Activated CD4-positive, CD25-positive, alpha-beta regulatory T cell treated with anti-CD3 and anti-CD28 coated beads, Interleukin-2, amount 50 U/mL, for 16 hours (primary cell): ENCODE results near the gene SYNJ2.

ENCODE experiments used
- DNase-seq: peaks from one replicate; pipeline ENCODE4 v3.0.0-alpha.2; 2020; ENCODE audit warnings: low read depth, low spot score

SYNJ2 gene

DNA sequence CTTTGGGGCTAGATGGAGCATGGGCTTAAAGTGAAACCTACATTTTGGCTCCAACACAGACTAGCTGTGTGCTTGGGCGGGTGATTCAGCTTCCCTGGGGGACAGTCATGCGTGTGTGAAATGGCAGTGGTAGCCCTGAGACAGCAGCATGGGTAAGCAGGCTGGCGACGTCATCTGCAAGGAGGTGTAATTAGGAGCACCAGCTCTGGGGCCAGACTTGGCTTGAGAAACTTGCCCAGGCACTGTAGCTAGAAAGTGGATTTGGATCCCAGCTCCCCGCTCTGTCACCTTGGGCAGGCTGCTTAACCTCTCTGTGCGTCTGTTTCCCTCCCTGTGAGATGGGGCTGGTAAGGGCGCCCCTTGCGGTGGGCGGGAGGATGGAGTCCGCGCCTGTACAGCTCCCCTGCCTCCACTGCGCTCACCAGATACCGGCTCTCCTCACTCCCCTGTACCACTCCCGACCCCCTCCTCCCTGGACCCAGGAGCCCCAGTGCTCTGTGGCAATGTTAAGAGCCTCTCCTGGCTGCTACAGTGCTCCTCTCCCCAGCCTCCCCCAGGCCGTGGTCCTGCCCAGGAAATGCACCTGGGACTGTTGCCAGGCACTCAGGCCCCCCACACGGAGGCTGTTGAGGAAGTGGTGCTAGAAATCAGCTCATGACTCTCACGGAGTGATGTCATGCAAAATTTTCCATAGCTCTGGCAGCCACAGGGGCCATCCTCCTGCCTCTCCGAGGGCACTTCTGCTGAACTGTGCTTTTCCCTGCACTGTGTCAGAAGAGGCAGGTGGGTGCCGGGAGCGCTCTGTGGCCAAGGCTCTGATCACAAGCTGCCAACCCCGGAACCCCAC is 44.6 kb downstream of the SYNJ2 start:
- DNase-seq = peak; percentile 56

DNA sequence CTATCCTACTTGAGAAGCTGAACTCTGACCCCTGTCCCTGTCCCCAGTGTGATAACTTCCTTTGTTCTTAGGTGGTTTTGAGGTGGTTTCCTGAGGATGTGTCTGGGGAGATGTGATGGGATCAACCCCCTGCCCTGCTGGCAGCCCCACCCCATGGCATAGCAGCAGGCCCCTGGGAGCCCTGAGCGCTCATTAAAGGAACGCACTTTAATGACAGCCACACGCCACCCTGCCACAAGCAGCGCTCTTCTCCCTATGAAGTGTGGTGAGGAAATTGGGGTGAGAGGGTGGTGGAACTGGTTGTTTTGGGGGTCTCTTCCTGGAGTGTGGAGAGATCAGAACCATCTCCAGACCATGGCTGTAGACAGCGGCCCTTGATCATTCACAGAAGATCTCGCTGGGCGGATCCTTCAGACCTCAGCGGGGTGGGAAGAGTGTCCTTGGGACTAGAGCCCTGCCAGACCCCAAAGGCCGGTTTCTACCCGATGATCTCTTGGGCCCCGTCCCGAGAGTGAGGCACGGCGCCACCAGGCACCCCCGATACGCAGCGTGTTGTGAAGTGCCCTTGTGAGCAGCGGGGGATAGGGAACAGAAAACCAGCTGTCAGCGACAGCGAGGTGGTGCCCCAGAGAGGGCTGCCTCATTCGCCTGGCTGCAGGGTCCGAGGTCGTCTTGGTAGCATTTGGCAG is 45.4 kb downstream of the SYNJ2 start:
- no peak for DNase-seq

- no peak for DNase-seq
These were observed 46.1 kb downstream of the SYNJ2 start for GRCh38 chr6:158027590-158028285.

DNA sequence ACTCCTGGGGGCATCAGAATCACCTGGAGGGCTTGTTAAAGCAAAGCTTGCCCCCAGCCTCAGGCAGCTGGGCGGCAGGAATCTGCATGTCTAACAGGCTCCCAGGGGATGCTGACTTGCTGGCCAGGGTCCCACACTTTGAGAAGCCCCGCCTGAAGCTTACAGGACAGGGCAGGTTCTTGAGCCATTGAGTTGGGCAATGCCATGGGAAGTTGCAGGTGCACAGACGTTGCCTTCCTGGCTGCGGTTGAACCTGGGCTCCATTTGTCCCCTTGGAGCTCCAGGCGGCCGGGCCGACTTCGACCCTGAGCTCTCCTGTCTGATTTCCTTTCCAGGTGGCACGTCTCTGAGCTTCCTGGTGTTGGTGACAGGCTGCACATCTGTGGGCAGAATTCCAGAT is 46.8 kb downstream of the SYNJ2 start:
- no peak for DNase-seq

GRCh38 chr6:158028876-158029275 is 47.2 kb downstream of the SYNJ2 start:
- no peak for DNase-seq

DNA sequence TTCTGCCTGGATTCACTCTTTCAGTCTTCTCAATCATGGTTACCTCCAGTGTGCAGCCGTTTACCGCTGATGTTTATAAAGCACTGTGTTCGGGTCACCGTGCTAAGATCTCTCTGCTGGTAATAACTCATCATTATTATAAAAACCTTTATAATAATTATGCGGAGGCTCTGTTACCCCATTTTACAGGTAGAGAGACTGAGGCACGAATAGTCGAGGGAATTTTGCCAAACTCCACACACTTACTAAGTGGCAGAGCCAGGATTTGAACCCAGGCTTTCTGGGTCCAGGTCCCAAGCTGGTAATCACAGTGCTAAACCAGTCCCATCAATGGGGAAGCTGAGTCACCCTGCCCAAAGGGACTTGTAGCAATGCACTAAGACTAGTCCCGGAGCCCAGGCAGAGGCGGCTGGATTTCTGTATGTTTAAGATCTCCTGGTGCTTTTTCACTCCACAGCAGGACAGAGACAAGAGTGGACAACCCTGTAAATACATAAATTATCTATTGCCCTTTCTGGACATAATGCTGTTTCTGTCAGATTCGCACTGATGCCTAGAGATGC is 48.1 kb downstream of the SYNJ2 start:
- no peak for DNase-seq

DNA sequence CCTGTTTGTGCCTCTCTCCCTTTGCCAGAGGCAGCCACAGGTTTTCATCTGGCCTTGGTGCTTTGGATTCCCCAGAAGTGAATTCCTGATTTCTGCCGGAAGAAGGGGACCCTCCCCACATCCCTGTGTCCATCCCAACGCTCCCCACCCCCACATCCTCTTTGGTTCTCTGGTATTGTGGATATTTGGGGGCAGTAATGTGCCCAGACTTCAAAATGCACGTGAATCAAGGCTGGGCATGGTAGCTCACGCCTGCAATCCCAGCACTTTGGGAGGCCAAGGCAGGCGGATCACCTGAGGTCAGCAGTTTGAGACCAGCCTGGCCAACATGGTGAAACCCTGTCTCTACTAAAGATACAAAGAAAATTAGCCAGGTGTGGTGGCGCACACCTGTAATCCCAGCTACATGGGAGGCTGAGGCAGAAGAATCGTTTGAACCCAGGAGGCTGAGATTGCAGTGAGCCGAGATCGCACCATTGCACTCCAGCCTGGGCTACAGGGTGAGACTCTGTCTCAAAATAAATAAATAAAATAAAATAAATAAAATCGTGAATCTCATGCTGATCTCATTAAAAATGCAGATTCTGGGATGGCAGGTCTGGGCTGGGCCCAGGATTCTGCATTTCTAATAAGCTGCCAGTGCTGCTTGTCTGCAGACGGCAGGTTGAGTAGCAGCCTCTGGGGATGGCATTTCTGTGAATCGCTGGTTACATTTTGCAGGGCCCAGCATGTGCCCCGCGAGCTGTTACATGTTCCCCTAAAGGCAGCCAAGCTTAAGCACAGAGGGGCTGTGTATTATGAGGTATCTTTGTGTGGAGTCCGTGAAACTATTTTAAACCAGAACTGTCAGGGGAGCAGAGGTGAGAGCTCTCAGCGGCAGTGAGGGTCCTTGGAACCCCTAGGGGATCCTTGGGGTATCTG is 49.0 kb downstream of the SYNJ2 start:
- no peak for DNase-seq

- DNase-seq = no peak
These were observed 50.0 kb downstream of the SYNJ2 start for GRCh38 chr6:158031381-158032353.

DNA sequence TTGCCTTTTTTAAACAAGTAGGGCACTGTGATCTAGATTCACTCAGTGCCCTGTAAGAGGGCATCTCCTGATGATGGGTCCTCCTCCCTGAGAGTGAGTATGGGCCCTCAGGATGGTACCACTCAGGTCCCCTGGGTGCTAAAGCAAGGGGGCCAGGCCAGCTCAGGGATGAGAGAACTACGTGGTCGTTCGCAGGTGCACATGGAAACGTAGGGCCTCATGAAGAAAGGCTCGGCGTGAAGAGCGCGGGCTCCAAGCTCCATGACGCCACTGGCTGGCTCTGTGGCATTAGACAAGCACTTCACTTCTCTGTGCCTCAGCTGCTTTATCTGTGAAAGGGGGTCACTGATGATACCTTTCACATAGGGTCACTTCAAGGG is 50.7 kb downstream of the SYNJ2 start:
- DNase-seq = no peak

GRCh38 chr6:158033077-158033750 is 51.6 kb downstream of the SYNJ2 start:
- no peak for DNase-seq

DNA sequence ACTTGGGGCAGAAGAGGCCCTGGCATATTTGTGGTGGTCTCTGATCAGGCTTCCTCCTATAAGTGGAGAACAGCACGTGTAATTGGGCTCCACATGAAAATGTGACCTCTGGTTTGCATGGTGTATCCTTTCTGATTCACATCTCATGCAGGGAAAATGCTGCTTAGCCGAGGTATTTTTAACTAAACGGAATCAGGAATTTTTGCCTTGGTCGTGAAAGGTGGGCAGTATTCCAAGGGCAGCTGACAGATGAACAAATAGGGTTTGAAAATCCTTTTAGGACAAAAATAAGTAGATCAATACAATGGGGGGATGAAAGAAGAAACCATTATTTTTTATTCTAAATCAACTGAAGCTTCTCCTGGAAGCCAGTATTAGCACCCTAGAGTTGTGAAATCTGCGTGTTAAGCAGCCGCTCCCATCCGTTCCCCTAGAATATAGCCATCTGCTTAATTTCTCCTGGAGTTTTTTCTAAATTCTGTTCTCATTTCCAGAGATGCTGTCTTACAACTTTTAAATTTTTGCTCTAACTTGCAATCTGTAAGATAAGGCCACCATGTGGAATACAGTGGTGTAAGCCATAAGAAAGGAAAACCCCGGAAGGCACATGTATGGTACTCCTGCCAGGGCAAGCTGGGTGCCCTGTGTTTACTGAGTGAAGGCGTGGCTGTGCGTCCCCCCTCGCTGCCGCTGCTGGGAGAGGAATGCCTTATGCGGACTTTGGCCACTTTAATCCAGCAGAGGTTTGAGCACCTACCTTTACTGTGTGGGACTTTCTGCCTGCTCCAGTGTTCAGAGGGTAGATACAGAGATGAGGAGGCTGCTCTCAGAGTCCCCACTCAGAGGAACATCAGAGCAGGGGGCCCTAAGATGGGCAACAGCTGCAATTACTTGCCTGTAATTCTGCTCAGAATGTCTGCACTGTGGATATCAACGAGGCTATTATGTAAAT is 52.4 kb downstream of the SYNJ2 start:
- no peak for DNase-seq

DNA sequence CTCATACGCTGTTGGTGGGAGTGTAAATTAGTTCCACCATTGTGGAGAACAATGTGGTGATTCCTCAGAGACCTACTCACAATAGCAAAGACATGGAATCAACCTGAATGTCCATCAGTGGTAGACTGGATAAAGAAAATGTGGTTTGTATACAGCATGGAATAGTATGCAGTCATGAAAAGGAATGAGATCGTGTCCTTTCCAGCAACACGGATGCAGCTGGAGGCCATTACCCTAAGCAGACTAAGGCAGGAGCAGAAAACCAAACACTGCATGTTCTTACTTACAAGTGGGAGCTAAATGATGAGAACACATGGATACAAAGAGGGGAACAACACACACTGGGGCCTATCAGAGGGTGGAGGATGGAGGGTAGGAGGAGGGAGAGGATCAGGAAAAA is 54.6 kb downstream of the SYNJ2 start:
- DNase-seq = no peak

GRCh38 chr6:158037021-158037420 is 55.4 kb downstream of the SYNJ2 start:
- no peak for DNase-seq

- DNase-seq = no peak
These were observed 56.1 kb downstream of the SYNJ2 start for GRCh38 chr6:158037771-158038170.

DNA sequence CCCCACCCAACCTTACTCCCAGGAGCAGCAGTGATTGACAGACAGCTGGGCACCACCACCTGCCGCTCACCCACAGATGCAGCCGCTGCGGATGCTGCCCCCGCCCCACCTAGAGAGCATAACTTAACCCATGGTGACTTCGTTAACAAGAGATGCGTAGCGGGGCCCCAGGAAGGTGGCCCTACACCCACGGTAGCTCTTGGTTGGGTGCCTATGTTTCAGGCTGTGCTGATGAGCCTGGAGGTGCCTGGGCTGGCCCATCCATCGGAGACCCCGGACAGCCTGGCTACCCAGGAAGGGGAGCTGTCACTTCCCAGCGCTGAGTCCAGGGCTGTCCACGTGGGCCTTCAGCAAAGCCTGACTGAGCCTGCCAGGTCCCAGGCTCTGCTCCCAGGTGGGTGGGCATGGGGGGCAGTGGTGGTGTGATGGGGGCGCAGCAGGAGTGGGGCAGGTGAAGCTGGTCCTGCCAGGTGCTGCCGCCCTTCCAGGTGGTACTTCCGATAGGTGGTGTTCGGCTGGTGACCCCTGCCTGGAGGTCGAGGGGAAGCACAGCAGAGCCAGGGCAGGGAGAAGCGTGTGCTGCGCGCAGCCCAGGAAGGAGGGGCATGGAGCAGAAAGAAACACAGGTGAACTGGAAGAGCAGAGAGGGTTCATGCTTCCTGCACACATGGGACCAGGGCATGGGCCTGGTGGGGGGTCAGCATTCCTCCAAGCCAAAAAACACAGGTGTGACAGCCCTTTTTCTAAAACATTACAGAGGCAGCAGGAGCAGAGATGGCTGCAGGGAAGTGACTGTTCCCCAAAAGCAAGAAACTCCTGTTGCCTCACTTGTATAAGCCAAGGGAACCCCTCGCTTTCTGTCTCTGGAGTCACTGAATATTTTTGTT is 56.9 kb downstream of the SYNJ2 start:
- no peak for DNase-seq

DNA sequence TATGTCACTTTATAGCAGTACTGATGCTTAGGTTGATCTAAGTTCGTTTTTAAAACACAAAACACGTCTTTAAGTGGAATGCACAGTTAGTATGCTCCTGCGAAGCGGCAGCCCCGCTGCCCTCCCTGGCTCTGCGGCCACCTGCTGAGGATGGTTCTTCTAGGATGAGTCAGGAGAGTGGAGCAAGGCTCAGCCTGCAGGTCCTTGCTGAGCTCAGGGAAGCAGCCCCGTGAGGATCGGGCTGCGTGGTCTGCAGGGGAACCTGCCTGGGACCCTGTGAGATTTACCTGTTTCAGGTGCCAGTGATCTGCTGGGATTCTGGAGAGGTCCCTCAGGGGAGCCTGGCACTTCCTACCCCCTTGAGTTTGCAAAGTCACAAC is 57.5 kb downstream of the SYNJ2 start:
- no peak for DNase-seq

DNA sequence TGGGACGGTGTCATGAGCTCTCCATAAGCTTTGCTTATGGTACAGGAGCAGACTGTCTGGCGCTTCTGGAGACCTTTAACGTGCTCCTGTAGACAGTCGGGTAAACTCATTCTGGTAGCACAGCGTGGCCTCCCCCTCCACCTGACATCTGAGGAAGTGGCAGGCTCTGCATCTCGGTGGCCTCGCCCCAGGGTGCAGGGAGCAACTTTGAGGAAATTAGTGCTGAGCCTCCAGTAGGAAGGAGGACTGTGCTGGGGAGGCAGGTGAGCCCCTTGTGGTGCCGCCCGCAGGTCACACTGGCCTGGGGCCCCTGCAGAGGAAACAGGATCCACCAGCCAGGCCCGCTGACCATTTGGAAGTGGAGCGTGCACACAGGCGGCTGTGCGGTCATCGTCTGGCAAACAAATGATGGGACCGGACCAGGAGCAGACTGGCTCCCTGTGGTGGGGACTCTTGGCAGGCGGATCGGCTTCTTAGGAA is 57.9 kb downstream of the SYNJ2 start:
- no peak for DNase-seq
